Measurements from ENCODE around the gene PLPPR3. TPM values are rescaled to one million over a fixed set of nuclear protein-coding genes. Genes with fewer than 3 reads are reported as not detected.
A peak's percentile ranks its signal among the peaks of the same experiment; 100 is the strongest.

Gene PLPPR3
- total RNA-seq, 1 experiment from 2014 or later: 57.9 TPM

DNA sequence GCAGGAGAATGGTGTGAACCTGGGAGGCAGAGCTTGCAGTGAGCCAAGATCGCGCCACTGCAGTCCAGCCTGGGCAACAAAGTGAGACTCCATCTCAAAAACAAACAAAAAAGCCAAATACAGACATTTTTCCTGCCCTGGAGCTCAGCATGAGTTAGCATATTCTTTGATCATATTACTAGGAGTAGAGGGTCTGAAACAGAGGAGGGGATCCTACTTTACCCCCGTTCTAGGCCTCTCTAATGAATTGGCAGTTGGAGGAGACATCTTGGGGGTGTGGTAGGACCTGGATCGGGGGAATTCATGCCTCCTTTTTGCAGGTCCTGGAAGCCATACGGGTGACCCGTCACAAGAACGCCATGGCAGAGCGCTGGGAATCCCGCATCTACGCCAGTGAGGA, 58.6 kb downstream of the PLPPR3 start:
- no peaks in the 10 kb centered on the region for H3K23me2 ChIP-seq (ENCODE audit: insufficient read length, low read depth, low read length, poor library complexity, severe bottlenecking)
- H2BK5ac ChIP-seq (ENCODE audit: insufficient read length, low read length): no peak overlapping the region
- H2BK120ac ChIP-seq (ENCODE audit: low read depth, low read length, poor library complexity, severe bottlenecking): no peak overlapping the region
- peaks cover 0 to 4% (median 3%) of the 10 kb centered on the region in 3 experiments; a peak in 4 of 7 replicates for H3K36me3 Mint-ChIP-seq (ENCODE audit: insufficient read depth in 1 of 3, low read depth in 3 of 3)
- H4K8ac ChIP-seq (replicated peaks; ENCODE audit: insufficient read length, low read depth, low read length): no peak overlapping the region
- H3K4me3 Mint-ChIP-seq: no peak overlapping the region
- no peak overlapping the region for H3K4me2 ChIP-seq (ENCODE audit: insufficient read depth, insufficient read length, low read length)
- no peak overlapping the region for H3K27ac ChIP-seq (ENCODE audit: insufficient read length, low read depth, low read length)
- H4K20me1 ChIP-seq (ENCODE audit: control insufficient read depth, insufficient read depth, insufficient read length): no peaks in the 10 kb centered on the region
- H3K4me1 Mint-ChIP-seq: no peaks in the 10 kb centered on the region
- no peak overlapping the region for H3K27ac Mint-ChIP-seq
- H2BK12ac ChIP-seq (ENCODE audit: insufficient read length, low read depth, low read length): no peak overlapping the region
- no peak overlapping the region for H3K56ac ChIP-seq (ENCODE audit: insufficient read length, low read depth, low read length)
- H2BK15ac ChIP-seq (ENCODE audit: low read depth, low read length): no peak overlapping the region
- no peaks in the 10 kb centered on the region for H3K9me3 ChIP-seq (ENCODE audit: control insufficient read depth, low read depth, low read length)
- no peak overlapping the region for H4K91ac ChIP-seq (ENCODE audit: insufficient read length, low read depth, low read length)
- no peak overlapping the region for H2AK5ac ChIP-seq (ENCODE audit: insufficient read length, low read length)
- no peak overlapping the region for H3K4ac ChIP-seq (ENCODE audit: low read depth, low read length)
- no peaks in the 10 kb centered on the region for H3K4me1 ChIP-seq (ENCODE audit: insufficient read depth, low read length)
- no peak overlapping the region for H3K9ac ChIP-seq (ENCODE audit: extremely low read depth, insufficient read length, low read length)
- no peak overlapping the region for H4K5ac ChIP-seq (ENCODE audit: insufficient read length, low read depth, low read length)
- H2BK20ac ChIP-seq (ENCODE audit: low read depth, low read length, poor library complexity, severe bottlenecking): no peak overlapping the region
- H3K23ac ChIP-seq (ENCODE audit: insufficient read length, low read depth, low read length): no peak overlapping the region
- H3K79me1 ChIP-seq (ENCODE audit: insufficient read depth, low read depth, low read length, poor library complexity, severe bottlenecking): no peaks in the 10 kb centered on the region
- H3K27me3 ChIP-seq (ENCODE audit: insufficient read depth, low read length): no peaks in the 10 kb centered on the region
- H2AFZ ChIP-seq (ENCODE audit: low read length): no peak overlapping the region
- peaks cover 8% of the 10 kb centered on the region for H3K27me3 Mint-ChIP-seq (ENCODE audit: low read depth)
- H3K14ac ChIP-seq (ENCODE audit: insufficient read depth, low read length): no peak overlapping the region; the same call in 1 of the 2 replicates
- no CpG with 5 or more reads among the region's 10 CpGs for WGBS (ENCODE audit: extremely low coverage, insufficient read length, low lambda C conversion rate)
- no peak overlapping the region for H3K18ac ChIP-seq (ENCODE audit: insufficient read length, low read depth, low read length)
- no peaks in the 10 kb centered on the region for H3K79me2 ChIP-seq (ENCODE audit: insufficient read depth, low read length)
- peaks cover 15 to 16% of the 10 kb centered on the region in 2 experiments; a peak in 4 of 5 replicates for H3K9me3 Mint-ChIP-seq
- no peak overlapping the region for H3T11ph ChIP-seq (ENCODE audit: low read length)
- TF ChIP-seq, protein P1, sequence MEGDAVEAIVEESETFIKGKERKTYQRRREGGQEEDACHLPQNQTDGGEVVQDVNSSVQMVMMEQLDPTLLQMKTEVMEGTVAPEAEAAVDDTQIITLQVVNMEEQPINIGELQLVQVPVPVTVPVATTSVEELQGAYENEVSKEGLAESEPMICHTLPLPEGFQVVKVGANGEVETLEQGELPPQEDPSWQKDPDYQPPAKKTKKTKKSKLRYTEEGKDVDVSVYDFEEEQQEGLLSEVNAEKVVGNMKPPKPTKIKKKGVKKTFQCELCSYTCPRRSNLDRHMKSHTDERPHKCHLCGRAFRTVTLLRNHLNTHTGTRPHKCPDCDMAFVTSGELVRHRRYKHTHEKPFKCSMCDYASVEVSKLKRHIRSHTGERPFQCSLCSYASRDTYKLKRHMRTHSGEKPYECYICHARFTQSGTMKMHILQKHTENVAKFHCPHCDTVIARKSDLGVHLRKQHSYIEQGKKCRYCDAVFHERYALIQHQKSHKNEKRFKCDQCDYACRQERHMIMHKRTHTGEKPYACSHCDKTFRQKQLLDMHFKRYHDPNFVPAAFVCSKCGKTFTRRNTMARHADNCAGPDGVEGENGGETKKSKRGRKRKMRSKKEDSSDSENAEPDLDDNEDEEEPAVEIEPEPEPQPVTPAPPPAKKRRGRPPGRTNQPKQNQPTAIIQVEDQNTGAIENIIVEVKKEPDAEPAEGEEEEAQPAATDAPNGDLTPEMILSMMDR (conservative IDR thresholded peaks at IDR 0.05): no peak
- no peak for DNase-seq

Small RNAs within 50 kb of the gene (microRNA-seq; reads per million reads assigned to microRNA genes)
- gene MIR3187 (ENCODE audit: borderline microRNAs expressed) (9.3 reads per million, percentile 46 among the genes with 10 or more reads in this experiment), gene MIR4745 (ENCODE audit: borderline microRNAs expressed) (9.5 reads per million, percentile 47 among the genes with 10 or more reads in this experiment)

Other genes starting within 250 kb of the PLPPR3 start
- 715 and 719 TPM in 2 replicates for gene BSG, start 249.4 kb downstream of the PLPPR3 start, total RNA-seq (2021)
- gene HCN2, start 232.1 kb downstream of the PLPPR3 start, total RNA-seq (2021): 3.7 and 4.1 TPM in 2 replicates
- 101 and 104 TPM in 2 replicates for gene POLRMT, start 188.4 kb downstream of the PLPPR3 start, total RNA-seq (2021)
- gene FGF22, start 182.1 kb downstream of the PLPPR3 start, total RNA-seq (2021): 0.72 and 0.99 TPM in 2 replicates
- 78.0 and 81.9 TPM in 2 replicates for gene RNF126, start 158.7 kb downstream of the PLPPR3 start, total RNA-seq (2021)
- 6.8 and 9.1 TPM in 2 replicates for gene FSTL3, start 145.6 kb downstream of the PLPPR3 start, total RNA-seq (2021)
- 0.22 TPM in 1 of 2 replicates, not detected in the other for gene PRSS57, start 126.5 kb downstream of the PLPPR3 start, total RNA-seq (2021)
- gene PALM, start 113.0 kb downstream of the PLPPR3 start, total RNA-seq (2021): 18.5 and 23.6 TPM in 2 replicates
- 0.44 and 0.83 TPM in 2 replicates for gene MISP, start 70.8 kb downstream of the PLPPR3 start, total RNA-seq (2021)
- gene PTBP1, start 24.5 kb downstream of the PLPPR3 start, total RNA-seq (2021): 712 and 748 TPM in 2 replicates
- 0.77 and 1.6 TPM in 2 replicates for gene AZU1, start 5.9 kb upstream of the PLPPR3 start, total RNA-seq (2021)
- gene PRTN3, start 19.0 kb upstream of the PLPPR3 start, total RNA-seq (2021): 0.31 TPM in 1 of 2 replicates, not detected in the other
- gene ELANE, start 30.3 kb upstream of the PLPPR3 start, total RNA-seq (2021): not detected in 2 replicates
- gene CFD, start 37.7 kb upstream of the PLPPR3 start, total RNA-seq (2021): 1.9 and 2.8 TPM in 2 replicates
- gene MED16, start 71.2 kb upstream of the PLPPR3 start, total RNA-seq (2021): 83.1 and 84.1 TPM in 2 replicates
- gene RNU6-9, start 71.5 kb upstream of the PLPPR3 start, total RNA-seq (2021): not detected in 2 replicates
- 66.2 and 66.4 TPM in 2 replicates for gene R3HDM4, start 91.3 kb upstream of the PLPPR3 start, total RNA-seq (2021)
- 3.3 and 5.9 TPM in 2 replicates for gene KISS1R, start 95.4 kb upstream of the PLPPR3 start, total RNA-seq (2021)
- gene ARID3A, start 104.1 kb upstream of the PLPPR3 start, total RNA-seq (2021): 98.3 and 104 TPM in 2 replicates
- gene WDR18, start 162.4 kb upstream of the PLPPR3 start, total RNA-seq (2021): 94.7 and 101 TPM in 2 replicates
- 1.0 and 1.4 TPM in 2 replicates for gene GRIN3B, start 178.5 kb upstream of the PLPPR3 start, total RNA-seq (2021)
- gene TMEM259, start 199.2 kb upstream of the PLPPR3 start, total RNA-seq (2021): 169 and 171 TPM in 2 replicates
- gene RNU6-2, start 199.6 kb upstream of the PLPPR3 start, total RNA-seq (2021): not detected in 2 replicates
- 524 and 529 TPM in 2 replicates for gene CNN2, start 204.7 kb upstream of the PLPPR3 start, total RNA-seq (2021)
- gene ABCA7, start 218.2 kb upstream of the PLPPR3 start, total RNA-seq (2021): 28.3 and 34.6 TPM in 2 replicates
- gene ARHGAP45, start 245.2 kb upstream of the PLPPR3 start, total RNA-seq (2021): 35.0 and 39.8 TPM in 2 replicates

Data from H9 (cell line).